Peyer's patch (tissue), 4 donors: Measurements from ENCODE around the gene XYLB. TPM values are rescaled to one million over a fixed set of nuclear protein-coding genes. Genes with fewer than 3 reads are reported as not detected.

Experiments
- DNase-seq, 3 donors: peaks; one replicate each; pipeline ENCODE4 v3.0.0-alpha.2; 2017 to 2019
- H3K27ac ChIP-seq, 4 donors: fragments of 200-600 bp; sonication (generic); one replicate each; pipeline ENCODE4 v1.5.1; 2016 to 2019
- H3K27me3 ChIP-seq, 2 donors: fragments of 200-600 bp; sonication (generic); one replicate each; pipeline ENCODE4 v1.5.1; 2019
- H3K36me3 ChIP-seq, 3 donors: fragments of 200-600 bp; sonication (generic); one replicate each; pipeline ENCODE4 v1.5.1; 2016 to 2019
- H3K4me1 ChIP-seq, 4 donors: fragments of 200-600 bp; sonication (generic); one replicate each; pipeline ENCODE4 v1.5.1; 2016 to 2019
- H3K4me3 ChIP-seq, 4 donors: fragments of 200-600 bp; sonication (generic); 1 replicate in 3 of 4; 2 replicates in 1 of 4; pipeline ENCODE4 v1.5.1; 2016 to 2019; ENCODE audit warnings: mild to moderate bottlenecking in 1 of 4
- H3K9me3 ChIP-seq, 4 donors: fragments of 200-600 bp; sonication (generic); one replicate each; pipeline ENCODE4 v1.5.1; 2016 to 2019; ENCODE audit warnings: mild to moderate bottlenecking in 1 of 4
- CTCF ChIP-seq, 6 experiments: fragments of 450-650 bp in 4 of 6; fragments of 200-600 bp in 2 of 6; sonication (generic) in 1 of 6; IDR thresholded peaks; one replicate each; pipeline ENCODE4 v1.5.1; 2017 to 2019; ENCODE audit warnings: antibody characterized with exemption in 6 of 6, mild to moderate bottlenecking in 3 of 6, moderate library complexity in 1 of 6
- POLR2A ChIP-seq, 2 donors: fragments of 450-650 bp; IDR thresholded peaks; one replicate each; pipeline ENCODE4 v1.5.1; 2017; ENCODE audit warnings: antibody characterized with exemption in 2 of 2, mild to moderate bottlenecking in 2 of 2, moderate library complexity in 2 of 2
- total RNA-seq, 4 donors: library from RNA; depleted of rRNA; stranded (reverse); fragments of >200 nt; gene quantifications; one replicate each; pipeline ENCODE4 v1.1.0, GENCODE V29; 2016

Gene XYLB
- total RNA-seq, 4 donors from 2014 or later = 7.4 to 39.6 (median 18.2) TPM

- no peaks in the 10 kb centered on the region for H3K4me1 ChIP-seq
- H3K36me3 ChIP-seq = peaks cover 0 to 35% (median 0%) of the 10 kb centered on the region in 3 donors
- TF ChIP-seq CTCF (IDR thresholded peaks at IDR 0.05) = no peak
- no peak for TF ChIP-seq POLR2A (IDR thresholded peaks at IDR 0.05)
- no peak overlapping the region for H3K4me3 ChIP-seq
- no peaks in the 10 kb centered on the region for H3K27me3 ChIP-seq
- H3K9me3 ChIP-seq = no peaks in the 10 kb centered on the region
- no peak for DNase-seq
- H3K27ac ChIP-seq = no peak overlapping the region
Measured at GRCh38 chr3:38362825-38363224, 16.2 kb downstream of the XYLB start.

- H3K4me3 ChIP-seq = no peak overlapping the region
- H3K27ac ChIP-seq = no peak overlapping the region
- DNase-seq = no peak
- H3K36me3 ChIP-seq = peaks cover 0 to 44% (median 0%) of the 10 kb centered on the region in 3 donors
- H3K27me3 ChIP-seq = no peaks in the 10 kb centered on the region
- TF ChIP-seq CTCF (IDR thresholded peaks at IDR 0.05) (no peak), POLR2A (IDR thresholded peaks at IDR 0.05) (no peak)
- no peaks in the 10 kb centered on the region for H3K4me1 ChIP-seq
- H3K9me3 ChIP-seq = no peaks in the 10 kb centered on the region
Measured at GRCh38 chr3:38364721-38365400, 18.3 kb downstream of the XYLB start.

GRCh38 chr3:38365469-38366062, 19.0 kb downstream of the XYLB start:
- H3K36me3 ChIP-seq = peaks cover 0 to 44% (median 0%) of the 10 kb centered on the region in 3 donors
- no peak overlapping the region for H3K27ac ChIP-seq
- no peak overlapping the region for H3K4me3 ChIP-seq
- no peaks in the 10 kb centered on the region for H3K27me3 ChIP-seq
- no peaks in the 10 kb centered on the region for H3K9me3 ChIP-seq
- no peak for DNase-seq
- no peaks in the 10 kb centered on the region for H3K4me1 ChIP-seq
- TF ChIP-seq CTCF (IDR thresholded peaks at IDR 0.05) (no peak), POLR2A (IDR thresholded peaks at IDR 0.05) (no peak)

GRCh38 chr3:38366082-38366481, 19.5 kb downstream of the XYLB start:
- Histone ChIP-seq H3K4me3 (no peak overlapping the region), H3K36me3 (peaks cover 0 to 49% (median 0%) of the 10 kb centered on the region in 3 donors), H3K4me1 (no peaks in the 10 kb centered on the region), H3K27me3 (no peaks in the 10 kb centered on the region), H3K9me3 (no peaks in the 10 kb centered on the region), H3K27ac (no peak overlapping the region)
- no peak for DNase-seq
- TF ChIP-seq POLR2A (IDR thresholded peaks at IDR 0.05) = no peak
- TF ChIP-seq CTCF (IDR thresholded peaks at IDR 0.05) = no peak

- Histone ChIP-seq H3K4me1 (no peaks in the 10 kb centered on the region), H3K27ac (no peak overlapping the region), H3K36me3 (peaks cover 0 to 55% (median 0%) of the 10 kb centered on the region in 3 donors), H3K9me3 (no peaks in the 10 kb centered on the region), H3K4me3 (no peak overlapping the region), H3K27me3 (no peaks in the 10 kb centered on the region)
- no peak for DNase-seq
- no peak for TF ChIP-seq CTCF (IDR thresholded peaks at IDR 0.05)
- TF ChIP-seq POLR2A (IDR thresholded peaks at IDR 0.05) = no peak
Measured at GRCh38 chr3:38367779-38368178, 21.2 kb downstream of the XYLB start.
